Measurements from ENCODE around the gene LINC00305. TPM values are rescaled to one million over a fixed set of nuclear protein-coding genes. Genes with fewer than 3 reads are reported as not detected.

Gene LINC00305
- total RNA-seq, 1 donor from 2014 or later = not detected

GRCh38 chr18:64031411-64031810 is 117.5 kb downstream of the LINC00305 start:
- intact Hi-C loops (cut with micrococcal nuclease) = no loop called here

Other genes with a start within 250 kb of the LINC00305 start
- gene SERPINB10, start 241.1 kb downstream of the LINC00305 start, total RNA-seq = not detected in 2 replicates
- 10.0 and 14.6 TPM in 2 replicates for gene HMSD, start 199.8 kb downstream of the LINC00305 start, total RNA-seq
- 19.5 and 20.6 TPM in 2 replicates for gene SERPINB8, start 179.0 kb downstream of the LINC00305 start, total RNA-seq